ENCODE measurements around the gene TCF25.
A peak's percentile ranks its signal among the peaks of the same experiment; 100 is the strongest.

The TCF25 gene

GRCh38 chr16:89918453-89919347 lies 45.3 kb downstream of the TCF25 start, which contains the start of gene MC1R:
MC1R (plus strand) TSS chr16:89918862; CDS start chr16:89919259, 397 bp downstream.
- Histone ChIP-seq H3K36me3 (ENCODE audit: control insufficient read depth in 2 of 2, insufficient read depth in 1 of 2, low read length in 2 of 2) (no peaks in the 10 kb centered on the region), H3K27ac (ENCODE audit: extremely low read depth, low read depth, low read length) (peak within 1 kb of the TSS; percentile 56; the same call in 1 of the 2 replicates), H3K4me1 (ENCODE audit: control insufficient read depth, insufficient read depth, low read length) (peaks cover 25% of the 10 kb centered on the region), H3K4me3 (ENCODE audit: low read depth, low read length) (peak within 1 kb of the TSS; percentile 26), H3K9me3 (ENCODE audit: control insufficient read depth, insufficient read depth, low read depth, low read length) (no peaks in the 10 kb centered on the region)
- ChIA-PET POLR2A (interaction anchor here (0.7 to 2.2 kb wide), 3 partner anchors 30 to 102 kb away, joined by 3 to 7 read pairs (median 3); partner anchors contain the start of gene TCF25), CTCF (interaction anchor here (0.6 to 1.7 kb wide), 5 partner anchors 8 to 1800 kb away, joined by 3 to 8 read pairs (median 4); no protein-coding TSS in a partner anchor)
- TF ChIP-seq ZIC2 (tag by site-specific recombination; IDR thresholded peaks at IDR 0.05): peak; percentile 6; the same call in 1 of the 2 replicates
- no peak for TF ChIP-seq ZNF394 (tag by site-specific recombination; IDR thresholded peaks at IDR 0.05; ENCODE audit: borderline replicate concordance)
- no peak for TF ChIP-seq ZBTB49 (tag by site-specific recombination; IDR thresholded peaks at IDR 0.05; ENCODE audit: low read depth)
- TF ChIP-seq ZNF184 (tag by site-specific recombination; IDR thresholded peaks at IDR 0.05): no peak
- TF ChIP-seq, protein P1, sequence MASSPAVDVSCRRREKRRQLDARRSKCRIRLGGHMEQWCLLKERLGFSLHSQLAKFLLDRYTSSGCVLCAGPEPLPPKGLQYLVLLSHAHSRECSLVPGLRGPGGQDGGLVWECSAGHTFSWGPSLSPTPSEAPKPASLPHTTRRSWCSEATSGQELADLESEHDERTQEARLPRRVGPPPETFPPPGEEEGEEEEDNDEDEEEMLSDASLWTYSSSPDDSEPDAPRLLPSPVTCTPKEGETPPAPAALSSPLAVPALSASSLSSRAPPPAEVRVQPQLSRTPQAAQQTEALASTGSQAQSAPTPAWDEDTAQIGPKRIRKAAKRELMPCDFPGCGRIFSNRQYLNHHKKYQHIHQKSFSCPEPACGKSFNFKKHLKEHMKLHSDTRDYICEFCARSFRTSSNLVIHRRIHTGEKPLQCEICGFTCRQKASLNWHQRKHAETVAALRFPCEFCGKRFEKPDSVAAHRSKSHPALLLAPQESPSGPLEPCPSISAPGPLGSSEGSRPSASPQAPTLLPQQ (tag by site-specific recombination; IDR thresholded peaks at IDR 0.05): no peak
- 0 out of 2 replicates have a peak, but pooled peaks have one; percentile 12 for TF ChIP-seq ZNF660 (tag by site-specific recombination; IDR thresholded peaks at IDR 0.05)
- TF ChIP-seq EGR2 (tag by site-specific recombination; IDR thresholded peaks at IDR 0.05; ENCODE audit: low read depth): peak; percentile 55
- TF ChIP-seq, protein P2, sequence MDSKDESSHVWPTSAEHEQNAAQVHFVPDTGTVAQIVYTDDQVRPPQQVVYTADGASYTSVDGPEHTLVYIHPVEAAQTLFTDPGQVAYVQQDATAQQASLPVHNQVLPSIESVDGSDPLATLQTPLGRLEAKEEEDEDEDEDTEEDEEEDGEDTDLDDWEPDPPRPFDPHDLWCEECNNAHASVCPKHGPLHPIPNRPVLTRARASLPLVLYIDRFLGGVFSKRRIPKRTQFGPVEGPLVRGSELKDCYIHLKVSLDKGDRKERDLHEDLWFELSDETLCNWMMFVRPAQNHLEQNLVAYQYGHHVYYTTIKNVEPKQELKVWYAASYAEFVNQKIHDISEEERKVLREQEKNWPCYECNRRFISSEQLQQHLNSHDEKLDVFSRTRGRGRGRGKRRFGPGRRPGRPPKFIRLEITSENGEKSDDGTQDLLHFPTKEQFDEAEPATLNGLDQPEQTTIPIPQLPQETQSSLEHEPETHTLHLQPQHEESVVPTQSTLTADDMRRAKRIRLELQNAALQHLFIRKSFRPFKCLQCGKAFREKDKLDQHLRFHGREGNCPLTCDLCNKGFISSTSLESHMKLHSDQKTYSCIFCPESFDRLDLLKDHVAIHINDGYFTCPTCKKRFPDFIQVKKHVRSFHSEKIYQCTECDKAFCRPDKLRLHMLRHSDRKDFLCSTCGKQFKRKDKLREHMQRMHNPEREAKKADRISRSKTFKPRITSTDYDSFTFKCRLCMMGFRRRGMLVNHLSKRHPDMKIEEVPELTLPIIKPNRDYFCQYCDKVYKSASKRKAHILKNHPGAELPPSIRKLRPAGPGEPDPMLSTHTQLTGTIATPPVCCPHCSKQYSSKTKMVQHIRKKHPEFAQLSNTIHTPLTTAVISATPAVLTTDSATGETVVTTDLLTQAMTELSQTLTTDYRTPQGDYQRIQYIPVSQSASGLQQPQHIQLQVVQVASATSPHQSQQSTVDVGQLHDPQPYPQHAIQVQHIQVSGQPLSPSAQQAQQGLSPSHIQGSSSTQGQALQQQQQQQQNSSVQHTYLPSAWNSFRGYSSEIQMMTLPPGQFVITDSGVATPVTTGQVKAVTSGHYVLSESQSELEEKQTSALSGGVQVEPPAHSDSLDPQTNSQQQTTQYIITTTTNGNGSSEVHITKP (tag by site-specific recombination; IDR thresholded peaks at IDR 0.05): no peak
- TF ChIP-seq SP3 (tag by site-specific recombination; IDR thresholded peaks at IDR 0.05): peak; percentile 68
- TF ChIP-seq ZNF549 (tag by site-specific recombination; IDR thresholded peaks at IDR 0.05): no peak
- peak; percentile 20; the same call in 1 of the 2 replicates for TF ChIP-seq SP2 (tag by site-specific recombination; IDR thresholded peaks at IDR 0.05)
- 0 out of 2 replicates have a peak, but pooled peaks have one; percentile 25 for TF ChIP-seq ZBTB17 (tag by site-specific recombination; IDR thresholded peaks at IDR 0.05)
- TF ChIP-seq KLF9 (tag by site-specific recombination; IDR thresholded peaks at IDR 0.05; ENCODE audit: low read depth): peak; percentile 82
- no peak for TF ChIP-seq ZNF391 (tag by site-specific recombination; IDR thresholded peaks at IDR 0.05; ENCODE audit: borderline replicate concordance, low read depth)
- peak; percentile 54 for TF ChIP-seq ZFHX2 (tag by site-specific recombination; conservative IDR thresholded peaks at IDR 0.05)
- no peak for TF ChIP-seq GLI2 (tag by site-specific recombination; IDR thresholded peaks at IDR 0.05; ENCODE audit: borderline replicate concordance, low read depth)
- no peak for TF ChIP-seq ZNF174 (tag by site-specific recombination; IDR thresholded peaks at IDR 0.05)
- TF ChIP-seq, protein P3, sequence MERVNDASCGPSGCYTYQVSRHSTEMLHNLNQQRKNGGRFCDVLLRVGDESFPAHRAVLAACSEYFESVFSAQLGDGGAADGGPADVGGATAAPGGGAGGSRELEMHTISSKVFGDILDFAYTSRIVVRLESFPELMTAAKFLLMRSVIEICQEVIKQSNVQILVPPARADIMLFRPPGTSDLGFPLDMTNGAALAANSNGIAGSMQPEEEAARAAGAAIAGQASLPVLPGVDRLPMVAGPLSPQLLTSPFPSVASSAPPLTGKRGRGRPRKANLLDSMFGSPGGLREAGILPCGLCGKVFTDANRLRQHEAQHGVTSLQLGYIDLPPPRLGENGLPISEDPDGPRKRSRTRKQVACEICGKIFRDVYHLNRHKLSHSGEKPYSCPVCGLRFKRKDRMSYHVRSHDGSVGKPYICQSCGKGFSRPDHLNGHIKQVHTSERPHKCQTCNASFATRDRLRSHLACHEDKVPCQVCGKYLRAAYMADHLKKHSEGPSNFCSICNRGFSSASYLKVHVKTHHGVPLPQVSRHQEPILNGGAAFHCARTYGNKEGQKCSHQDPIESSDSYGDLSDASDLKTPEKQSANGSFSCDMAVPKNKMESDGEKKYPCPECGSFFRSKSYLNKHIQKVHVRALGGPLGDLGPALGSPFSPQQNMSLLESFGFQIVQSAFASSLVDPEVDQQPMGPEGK (tag by site-specific recombination; IDR thresholded peaks at IDR 0.05): peak; percentile 2; the same call in 1 of the 2 replicates
- peak; percentile 71 for TF ChIP-seq GLIS1 (tag by site-specific recombination; IDR thresholded peaks at IDR 0.05)
- no peak for TF ChIP-seq ZNF621 (tag by site-specific recombination; IDR thresholded peaks at IDR 0.05)
- peak; percentile 10; the same call in 1 of the 2 replicates for TF ChIP-seq KLF8 (tag by site-specific recombination; IDR thresholded peaks at IDR 0.05)
- no peak for TF ChIP-seq ZNF169 (tag by site-specific recombination; IDR thresholded peaks at IDR 0.05)
- TF ChIP-seq ZNF202 (tag by site-specific recombination; IDR thresholded peaks at IDR 0.05; ENCODE audit: borderline replicate concordance): no peak
- TF ChIP-seq SETDB1 (IDR thresholded peaks at IDR 0.05; ENCODE audit: insufficient read length, low read length): no peak
- TF ChIP-seq ZBTB21 (tag by site-specific recombination; IDR thresholded peaks at IDR 0.05): no peak
- TF ChIP-seq, protein P4, sequence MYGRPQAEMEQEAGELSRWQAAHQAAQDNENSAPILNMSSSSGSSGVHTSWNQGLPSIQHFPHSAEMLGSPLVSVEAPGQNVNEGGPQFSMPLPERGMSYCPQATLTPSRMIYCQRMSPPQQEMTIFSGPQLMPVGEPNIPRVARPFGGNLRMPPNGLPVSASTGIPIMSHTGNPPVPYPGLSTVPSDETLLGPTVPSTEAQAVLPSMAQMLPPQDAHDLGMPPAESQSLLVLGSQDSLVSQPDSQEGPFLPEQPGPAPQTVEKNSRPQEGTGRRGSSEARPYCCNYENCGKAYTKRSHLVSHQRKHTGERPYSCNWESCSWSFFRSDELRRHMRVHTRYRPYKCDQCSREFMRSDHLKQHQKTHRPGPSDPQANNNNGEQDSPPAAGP (tag by site-specific recombination; IDR thresholded peaks at IDR 0.05): no peak

Data from HEK293 (cell line).